Motor neuron (in vitro differentiated cells): ENCODE results near the gene NMNAT3. TPM values are rescaled to one million over a fixed set of nuclear protein-coding genes. Genes with fewer than 3 reads are reported as not detected.

Source experiments
- ATAC-seq, 8 experiments: fragments of 200-7000 bp; cut with Tn5 transposase; replicated peaks in 6 of 8; 2 replicates each; pipeline ENCODE4 v1.8.0; 2021; ENCODE audit warnings: mild to moderate bottlenecking in 8 of 8, moderate library complexity in 8 of 8
- H3K27ac ChIP-seq, 2 donors: fragments of 250-450 bp; sonication (Bioruptor Pico); 2 replicates each; pipeline ENCODE4 v1.9.0; 2021; ENCODE audit warnings: antibody characterized with exemption in 2 of 2, mild to moderate bottlenecking in 2 of 2, moderate library complexity in 1 of 2
- H3K4me1 ChIP-seq, 2 donors: fragments of 250-450 bp; sonication (Bioruptor Pico); replicated peaks in 1 of 2; 2 replicates each; pipeline ENCODE4 v1.6.1; 2021; ENCODE audit warnings: antibody characterized with exemption in 2 of 2, mild to moderate bottlenecking in 2 of 2, moderate library complexity in 1 of 2
- H3K4me3 ChIP-seq, 5 donors: fragments of 250-450 bp; sonication (Bioruptor Pico); 2 replicates each; pipeline ENCODE4 v1.9.0; 2021; ENCODE audit warnings: antibody characterized with exemption in 5 of 5, mild to moderate bottlenecking in 5 of 5, moderate library complexity in 4 of 5
- WGBS, 10 experiments: fragments of 450-650 bp; shearing (Covaris generic); methylation state at CpG; one replicate each; pipeline ENCODE4 v1.0.0; 2022; 5-methylcytosine and 5-hydroxymethylcytosine counted together
- in situ Hi-C, 9 experiments: fragments of 400-800 bp; cut with MboI; loops; one replicate each; pipeline ENCODE4 v1.15.0; 2021; ENCODE audit warnings: low sequenced_read_pairs in 9 of 9, low pct_unique_long_range_greater_than_20kb in 2 of 9; ENCODE audit not compliant: unreplicated experiment in 9 of 9
- total RNA-seq, 8 experiments: library from RNA; unstranded; fragments of 300-600 nt; gene quantifications; 2 replicates each; pipeline versions ENCODE4 v1.2.3 to v1.2.4, GENCODE V29; 2022

The NMNAT3 gene
- total RNA-seq, 8 experiments from 2014 or later = 0.66 to 13.4 (median 6.1) TPM

DNA sequence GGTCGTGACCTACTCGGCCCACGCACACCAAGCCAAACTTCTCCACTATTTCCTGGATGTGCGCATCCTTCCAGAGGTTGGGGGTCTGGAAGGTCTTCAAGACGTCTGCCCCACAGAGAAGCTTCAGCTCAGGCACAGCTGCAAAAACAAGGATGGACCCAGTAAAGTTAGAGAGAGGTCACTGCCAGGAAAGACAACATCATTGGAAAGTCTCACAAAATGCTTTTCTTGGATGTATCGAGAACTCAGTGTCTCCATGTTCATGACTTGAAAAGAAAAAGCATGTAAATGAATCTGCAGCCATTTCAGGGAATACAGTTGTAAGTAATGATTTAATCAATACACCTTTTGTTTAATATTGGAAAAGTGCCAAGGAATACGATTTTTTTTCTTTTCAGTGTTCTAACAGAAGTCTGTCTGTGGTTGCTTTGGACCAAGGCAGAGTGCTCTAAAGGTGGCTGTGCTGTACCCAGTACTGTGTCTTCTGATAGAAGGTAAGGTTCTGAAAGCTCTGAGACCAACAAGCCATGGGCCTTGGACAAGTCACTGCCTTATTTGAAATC, 116.4 kb downstream of the NMNAT3 start:
- in situ Hi-C loops = loop anchor here in 1 of 9 experiments (10.0 kb wide), 1 partner anchor 137 kb away; no protein-coding TSS in a partner anchor
- H3K27ac ChIP-seq = no peak overlapping the region
- ATAC-seq = no peak
- peaks cover 40 to 50% of the 10 kb centered on the region in 2 donors for H3K4me1 ChIP-seq
- H3K4me3 ChIP-seq = no peak overlapping the region
- WGBS, 10 experiments = 20 to 83% (median 49%) methylated on average over 1 to 7 of the region's 7 CpGs; no CpG with 5 or more reads in 4 of the 10 experiments

DNA sequence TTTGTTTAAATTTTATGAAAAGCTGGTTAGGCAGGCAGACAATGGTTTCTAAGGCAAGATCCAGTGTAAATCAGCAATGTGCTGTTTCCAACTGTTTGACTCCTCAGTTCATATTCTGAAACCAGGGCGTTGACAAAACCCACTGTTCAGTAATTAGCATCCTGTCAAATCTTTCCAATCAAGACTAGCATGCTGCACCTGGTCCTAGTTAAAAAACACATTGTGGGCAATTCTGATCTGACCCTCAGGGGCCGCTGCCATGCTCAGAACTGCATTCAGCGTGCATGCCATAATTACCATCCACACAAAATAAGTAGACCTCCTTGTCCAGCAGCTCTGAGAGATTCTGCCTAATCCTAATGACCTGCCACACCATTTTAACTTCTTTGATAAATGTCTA, 117.4 kb downstream of the NMNAT3 start:
- no peak overlapping the region for H3K4me3 ChIP-seq
- peaks cover 40 to 50% of the 10 kb centered on the region in 2 donors for H3K4me1 ChIP-seq
- peak in 7 of 8 experiments; percentile 20 to 62 (median 28) for ATAC-seq
- whole genome bisulfite sequencing, 10 experiments = 0 to 62% (median 11%) methylated on average over 1 to 3 of the region's 3 CpGs; no CpG with 5 or more reads in 2 of the 10 experiments
- in situ Hi-C loops = loop anchor here in 1 of 9 experiments (10.0 kb wide), 1 partner anchor 136 kb away; no protein-coding TSS in a partner anchor
- peak overlapping the region in 1 of 2 donors; percentile 11 for H3K27ac ChIP-seq

DNA sequence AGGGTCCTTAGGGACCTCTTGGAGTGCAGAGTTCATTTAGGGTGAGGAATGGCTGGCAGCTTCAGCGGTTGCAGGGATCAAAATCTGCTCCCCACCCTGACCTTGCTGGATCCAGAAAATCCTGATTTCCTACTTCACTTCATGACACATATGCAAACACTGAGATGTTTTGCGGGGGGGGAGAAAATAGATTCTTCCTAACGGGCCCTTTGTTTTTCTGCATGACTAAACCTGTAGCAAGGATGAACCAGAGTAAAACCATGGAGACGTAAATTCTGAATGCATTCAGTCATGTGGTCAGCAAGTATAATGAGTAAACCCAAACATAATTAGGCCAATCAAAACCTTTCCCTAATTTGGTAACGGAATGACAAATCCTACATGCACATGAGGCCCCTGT, 118.2 kb downstream of the NMNAT3 start:
- ATAC-seq = peak in 6 of 8 experiments; percentile 12 to 57 (median 50)
- H3K27ac ChIP-seq = peak overlapping the region in 1 of 2 donors; percentile 34
- in situ Hi-C loops = no loop called here

DNA sequence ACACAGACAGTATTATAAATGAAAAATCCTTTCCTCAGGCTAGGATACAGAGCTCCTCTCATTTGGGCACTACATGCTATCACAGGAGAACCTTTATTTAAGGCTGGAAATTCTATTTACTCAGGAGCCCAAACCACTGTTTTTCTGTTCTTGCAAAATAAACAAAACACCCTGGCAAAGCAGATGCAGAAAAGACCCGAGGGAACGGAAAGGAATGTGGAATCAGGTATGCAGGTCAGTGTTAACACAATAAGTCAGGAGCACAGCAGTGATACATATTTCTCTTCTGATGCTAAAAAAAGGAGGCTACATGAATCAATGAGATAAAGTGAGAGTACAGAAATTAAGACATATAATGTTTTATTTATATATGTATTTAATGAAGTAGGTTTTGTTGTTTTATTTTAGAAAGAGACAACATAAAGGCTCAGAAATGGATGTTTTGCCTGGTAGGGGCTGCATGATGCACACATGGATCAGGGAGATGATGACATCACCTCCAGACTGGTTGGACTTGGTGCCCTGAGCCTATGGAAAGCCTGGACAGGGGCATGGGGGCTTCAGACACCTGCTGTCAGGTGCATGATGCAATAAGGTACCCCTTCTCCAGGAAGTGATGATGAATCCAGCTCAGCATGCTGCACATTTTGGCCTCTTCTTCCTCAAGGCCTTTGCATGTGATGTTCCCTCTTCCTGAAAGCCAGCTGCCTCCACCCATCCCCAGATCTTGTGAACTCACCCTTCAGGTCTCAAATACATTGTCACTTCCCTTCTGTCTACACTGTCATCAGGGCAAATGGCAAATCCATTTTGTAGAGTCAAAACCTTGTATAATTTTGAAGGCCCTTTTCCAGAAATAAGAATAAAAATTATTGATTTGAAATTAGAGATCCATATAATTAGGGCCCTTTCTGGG, 119.2 kb downstream of the NMNAT3 start:
- in situ Hi-C loops = no loop called here
- 0 to 93% (median 50%) methylated on average over 1 to 2 of the region's 2 CpGs; no CpG with 5 or more reads in 1 of the 10 experiments for WGBS, 10 experiments
- peak in 6 of 8 experiments; percentile 8 to 79 (median 52) for ATAC-seq

More for the DNA sequence above, 118.2 kb downstream of the NMNAT3 start:
- 0 to 51% (median 25%) methylated on average over 1 to 4 of the region's 5 CpGs; no CpG with 5 or more reads in 1 of the 10 experiments for WGBS, 10 experiments
- Histone ChIP-seq H3K4me1 (peaks cover 43 to 44% of the 10 kb centered on the region in 2 donors), H3K4me3 (no peak overlapping the region)

DNA sequence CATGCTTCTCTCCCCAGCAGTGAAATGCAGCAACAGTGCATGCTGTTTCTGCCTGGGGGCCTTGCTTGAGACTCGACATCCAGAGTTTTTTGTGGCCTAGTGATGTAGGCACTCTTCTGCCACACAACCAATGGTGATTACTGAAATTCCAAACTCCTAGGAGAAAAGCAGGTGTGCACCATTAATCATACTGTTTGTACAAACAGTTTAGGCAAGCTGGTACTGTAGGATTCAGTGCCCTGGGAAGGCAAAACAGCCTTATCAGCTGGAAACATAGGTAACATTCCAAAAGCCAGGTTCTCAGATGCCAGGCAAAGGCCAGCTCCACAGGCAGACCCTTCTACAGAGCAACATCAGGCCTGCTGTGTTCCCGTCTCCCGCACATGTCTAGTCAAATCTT, 120.7 kb downstream of the NMNAT3 start:
- Histone ChIP-seq H3K4me1 (peaks cover 39 to 49% of the 10 kb centered on the region in 2 donors), H3K4me3 (no peak overlapping the region), H3K27ac (no peak overlapping the region)
- in situ Hi-C loops = no loop called here
- no peak for ATAC-seq
- 90 to 100% (median 100%) methylated on average over 1 to 3 of the region's 3 CpGs; no CpG with 5 or more reads in 3 of the 10 experiments for WGBS, 10 experiments

More for the DNA sequence above, 119.2 kb downstream of the NMNAT3 start:
- Histone ChIP-seq H3K4me1 (peaks cover 39 to 43% of the 10 kb centered on the region in 2 donors), H3K27ac (no peak overlapping the region), H3K4me3 (no peak overlapping the region)

DNA sequence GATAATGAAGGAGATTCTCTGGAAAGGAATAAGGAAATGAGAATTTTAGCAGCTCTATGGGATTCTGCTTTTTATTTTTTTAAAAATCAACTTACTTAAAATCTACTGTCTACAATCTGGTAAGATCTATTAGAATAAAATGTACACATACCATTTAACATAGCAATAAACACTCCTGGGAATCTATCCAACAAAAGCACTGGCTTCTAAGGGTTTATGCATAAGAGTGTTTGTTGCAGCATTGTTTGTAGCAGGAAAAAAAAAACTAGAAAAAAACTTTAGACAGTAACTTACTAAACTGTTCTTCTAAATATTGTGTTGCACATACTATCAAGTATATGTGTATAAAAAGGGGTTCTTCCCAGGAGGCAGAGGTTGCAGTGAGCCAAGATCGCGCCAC, 122.5 kb downstream of the NMNAT3 start:
- no peak overlapping the region for H3K4me3 ChIP-seq
- no peak overlapping the region for H3K27ac ChIP-seq
- ATAC-seq = peak in 3 of 8 experiments; percentile 57 to 87 (median 58)
- 86 to 100% (median 90%) methylated on average over 2 of the region's 2 CpGs; no CpG with 5 or more reads in 5 of the 10 experiments for WGBS, 10 experiments
- H3K4me1 ChIP-seq = peaks cover 25 to 35% of the 10 kb centered on the region in 2 donors
- in situ Hi-C loops = no loop called here

DNA sequence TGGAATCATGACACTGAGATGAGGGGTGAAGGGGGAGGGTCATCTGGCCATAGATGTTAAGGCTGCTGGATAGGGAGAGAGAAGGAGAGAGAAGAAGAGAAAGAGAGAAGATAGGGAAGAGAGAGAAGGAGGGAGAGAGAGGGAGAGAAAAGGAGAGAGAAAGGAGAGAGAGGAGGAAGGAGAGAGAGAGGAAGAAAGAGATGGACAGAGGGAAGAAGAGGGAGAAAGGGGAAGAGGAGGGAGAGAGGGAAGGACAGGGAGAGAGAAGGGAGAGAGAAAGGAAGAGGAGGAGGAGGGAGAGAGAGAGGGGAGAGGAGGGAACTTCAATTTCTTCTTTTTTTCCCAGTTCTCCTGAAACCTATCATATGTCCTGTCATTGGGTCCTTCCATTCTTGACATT, 123.1 kb downstream of the NMNAT3 start:
- peaks cover 21 to 29% of the 10 kb centered on the region in 2 donors for H3K4me1 ChIP-seq
- no peak overlapping the region for H3K4me3 ChIP-seq
- H3K27ac ChIP-seq = no peak overlapping the region
- in situ Hi-C loops = no loop called here
- ATAC-seq = no peak

DNA sequence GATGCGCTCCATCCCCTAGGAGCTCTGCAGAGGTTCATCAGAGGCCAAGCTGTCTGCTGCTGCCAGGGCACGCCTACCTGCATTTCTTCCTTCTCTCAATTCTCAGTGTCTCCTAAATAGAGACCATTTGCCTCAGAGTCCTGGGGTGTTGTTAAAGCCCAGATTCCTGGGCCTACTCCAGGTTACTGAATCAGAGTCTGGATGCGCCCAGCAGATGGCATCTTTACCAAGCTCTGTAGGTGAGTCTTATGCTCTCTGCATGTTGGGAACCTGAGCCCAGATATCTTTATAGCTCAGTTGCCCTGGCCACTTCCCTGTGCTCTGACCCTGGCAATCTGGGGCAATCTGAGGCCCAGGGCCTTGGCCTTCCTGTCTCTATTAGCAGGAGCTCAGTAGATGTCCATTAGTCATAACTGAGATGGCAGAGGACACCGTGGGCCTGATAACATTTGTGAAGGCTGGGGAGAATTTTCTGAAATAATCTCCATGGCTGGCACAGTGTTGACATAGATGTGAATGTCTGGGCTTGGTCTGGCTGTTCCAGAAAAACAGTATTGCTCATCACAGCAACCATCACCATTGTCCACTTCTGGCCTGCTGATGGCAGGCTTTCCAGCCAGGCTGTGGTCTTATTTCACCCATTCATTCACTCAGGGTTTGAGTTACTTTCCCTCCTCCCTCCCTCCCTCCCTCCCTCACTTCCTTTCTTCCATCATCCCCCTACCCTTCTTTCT, 125.0 kb downstream of the NMNAT3 start:
- Histone ChIP-seq H3K27ac (no peak overlapping the region), H3K4me1 (peaks cover 19 to 21% of the 10 kb centered on the region in 2 donors), H3K4me3 (no peak overlapping the region)
- 58 to 100% (median 92%) methylated on average over 1 to 4 of the region's 4 CpGs; no CpG with 5 or more reads in 2 of the 10 experiments for WGBS, 10 experiments
- ATAC-seq = peak in 2 of 8 experiments; percentile 35 to 52
- in situ Hi-C loops = no loop called here

DNA sequence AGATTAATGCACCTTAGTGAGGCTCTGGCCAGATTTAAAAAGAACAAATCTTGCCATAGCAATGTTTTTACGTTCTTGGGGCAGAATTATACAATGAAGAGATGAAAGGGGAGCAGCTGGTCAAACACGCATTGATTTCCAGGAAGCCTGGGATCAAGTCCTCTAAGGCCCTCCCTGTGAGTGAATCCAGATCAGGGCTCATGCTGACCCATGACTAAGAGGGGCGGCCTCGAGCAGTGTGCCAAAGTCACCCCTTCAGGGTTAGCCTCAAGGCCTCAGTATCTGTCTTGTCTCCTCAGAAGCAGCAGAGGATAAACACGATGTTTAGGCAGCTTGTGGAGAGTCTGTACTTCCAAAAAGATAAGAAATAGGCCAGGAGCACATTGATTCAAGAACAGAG, 129.0 kb downstream of the NMNAT3 start:
- in situ Hi-C loops = no loop called here
- H3K4me1 ChIP-seq = peaks cover 13 to 36% of the 10 kb centered on the region in 2 donors
- H3K4me3 ChIP-seq = no peak overlapping the region
- peak overlapping the region; percentile 6 to 57 for H3K27ac ChIP-seq
- ATAC-seq = peak in 7 of 8 experiments; percentile 35 to 83 (median 57)
- 40 to 100% (median 60%) methylated on average over 1 to 5 of the region's 5 CpGs; no CpG with 5 or more reads in 1 of the 10 experiments for WGBS, 10 experiments

DNA sequence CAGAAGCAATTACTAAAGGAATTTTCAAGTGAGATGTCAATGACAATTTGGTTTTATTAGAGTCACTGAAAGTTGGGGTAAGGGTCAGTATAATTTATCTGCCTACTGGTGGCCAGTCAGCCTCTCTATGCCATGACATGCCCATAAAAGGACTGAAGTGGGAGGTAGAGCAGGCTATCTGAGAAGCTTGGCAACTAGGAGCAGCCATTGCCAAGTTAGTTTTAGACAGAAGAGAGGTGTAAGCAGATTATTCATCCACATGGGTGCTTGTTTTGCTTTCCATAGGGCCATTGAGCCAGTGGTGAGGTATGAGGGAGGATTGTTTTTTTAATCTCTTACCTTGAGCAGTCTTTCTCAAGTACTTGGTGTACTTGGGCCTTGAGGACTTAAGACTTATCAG, 130.1 kb downstream of the NMNAT3 start:
- H3K4me1 ChIP-seq = peaks cover 13 to 37% of the 10 kb centered on the region in 2 donors
- no peak for ATAC-seq
- in situ Hi-C loops = no loop called here
- no peak overlapping the region for H3K4me3 ChIP-seq
- H3K27ac ChIP-seq = no peak overlapping the region

DNA sequence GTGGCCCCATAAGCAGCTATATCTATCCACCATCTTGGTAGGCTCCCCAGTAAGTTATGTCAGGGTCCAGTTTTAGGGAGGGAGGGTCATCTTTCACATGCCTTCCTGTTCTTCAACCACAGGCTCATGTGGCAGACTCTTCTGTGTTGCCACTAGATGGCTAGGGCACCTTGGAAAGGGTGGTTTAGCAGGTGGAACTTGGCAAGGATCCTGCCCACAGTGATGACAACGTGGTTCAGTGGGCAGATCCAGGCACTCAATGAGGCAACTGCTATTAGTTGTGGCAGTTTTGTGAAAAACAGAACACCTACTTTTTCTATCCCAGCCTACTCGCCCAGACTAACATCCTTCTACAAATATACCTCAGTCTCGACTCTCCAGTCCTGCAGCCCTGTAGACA, 131.0 kb downstream of the NMNAT3 start:
- peaks cover 19 to 46% of the 10 kb centered on the region in 2 donors for H3K4me1 ChIP-seq
- 0 to 100% (median 87%) methylated on average over 1 to 3 of the region's 3 CpGs; no CpG with 5 or more reads in 2 of the 10 experiments for WGBS, 10 experiments
- no peak overlapping the region for H3K4me3 ChIP-seq
- in situ Hi-C loops = no loop called here
- no peak overlapping the region for H3K27ac ChIP-seq
- ATAC-seq = no peak

DNA sequence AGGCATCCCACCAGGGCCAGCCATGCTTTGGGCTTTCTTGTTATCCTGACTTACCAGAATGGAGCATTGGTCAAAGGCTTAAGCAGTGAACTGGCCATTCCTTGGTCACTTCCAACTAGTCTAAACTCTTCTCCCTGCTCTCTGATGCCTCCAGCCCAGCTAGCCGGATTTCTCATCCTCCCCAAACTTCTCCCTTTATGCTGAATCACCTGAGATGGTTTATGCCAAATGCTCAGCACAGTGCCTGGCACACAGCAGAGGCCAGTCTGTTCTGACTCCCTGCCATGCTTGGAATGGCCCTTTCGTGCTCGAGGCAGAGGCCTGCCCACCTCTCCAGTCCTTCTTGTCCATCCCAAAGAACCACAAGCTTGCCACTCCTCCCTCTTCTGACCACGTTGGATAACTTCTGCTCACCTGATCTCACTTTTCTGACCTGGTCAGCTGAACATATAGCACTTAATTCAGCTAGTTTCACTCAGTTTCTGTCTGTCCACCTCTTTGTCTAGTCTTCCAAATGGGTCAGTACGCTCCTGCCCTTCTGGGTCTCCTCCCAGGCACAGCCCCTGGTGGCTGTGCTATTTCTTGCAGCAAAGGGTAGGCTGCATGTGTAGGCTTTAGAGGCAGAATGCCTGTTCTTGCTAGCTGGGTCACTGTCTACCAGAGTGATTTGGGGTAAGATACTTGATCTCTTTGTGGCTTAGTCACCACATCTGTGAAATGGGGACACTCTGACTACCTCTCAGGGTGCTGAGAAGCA, 136.1 kb downstream of the NMNAT3 start:
- 70 to 100% (median 100%) methylated on average over 1 to 5 of the region's 5 CpGs; no CpG with 5 or more reads in 5 of the 10 experiments for WGBS, 10 experiments
- peak overlapping the region in 4 of 5 donors; percentile 48 to 81 (median 55) for H3K4me3 ChIP-seq
- ATAC-seq = no peak
- peak overlapping the region; percentile 95 to 99 for H3K27ac ChIP-seq
- peaks cover 45 to 48% of the 10 kb centered on the region in 2 donors for H3K4me1 ChIP-seq
- in situ Hi-C loops = no loop called here
